Stimulated activated CD8-positive, alpha-beta memory T cell treated with anti-CD3 and anti-CD28 coated beads, Interleukin-2, amount 100 ng/mL, for 48 hours (primary cell): ENCODE measurements around the gene GLP1R.

Experiments used
- DNase-seq, 2 donors: peaks; one replicate each; pipeline ENCODE4 v3.0.0-alpha.2; 2020; ENCODE audit warnings: low read depth in 2 of 2

The GLP1R gene

DNA sequence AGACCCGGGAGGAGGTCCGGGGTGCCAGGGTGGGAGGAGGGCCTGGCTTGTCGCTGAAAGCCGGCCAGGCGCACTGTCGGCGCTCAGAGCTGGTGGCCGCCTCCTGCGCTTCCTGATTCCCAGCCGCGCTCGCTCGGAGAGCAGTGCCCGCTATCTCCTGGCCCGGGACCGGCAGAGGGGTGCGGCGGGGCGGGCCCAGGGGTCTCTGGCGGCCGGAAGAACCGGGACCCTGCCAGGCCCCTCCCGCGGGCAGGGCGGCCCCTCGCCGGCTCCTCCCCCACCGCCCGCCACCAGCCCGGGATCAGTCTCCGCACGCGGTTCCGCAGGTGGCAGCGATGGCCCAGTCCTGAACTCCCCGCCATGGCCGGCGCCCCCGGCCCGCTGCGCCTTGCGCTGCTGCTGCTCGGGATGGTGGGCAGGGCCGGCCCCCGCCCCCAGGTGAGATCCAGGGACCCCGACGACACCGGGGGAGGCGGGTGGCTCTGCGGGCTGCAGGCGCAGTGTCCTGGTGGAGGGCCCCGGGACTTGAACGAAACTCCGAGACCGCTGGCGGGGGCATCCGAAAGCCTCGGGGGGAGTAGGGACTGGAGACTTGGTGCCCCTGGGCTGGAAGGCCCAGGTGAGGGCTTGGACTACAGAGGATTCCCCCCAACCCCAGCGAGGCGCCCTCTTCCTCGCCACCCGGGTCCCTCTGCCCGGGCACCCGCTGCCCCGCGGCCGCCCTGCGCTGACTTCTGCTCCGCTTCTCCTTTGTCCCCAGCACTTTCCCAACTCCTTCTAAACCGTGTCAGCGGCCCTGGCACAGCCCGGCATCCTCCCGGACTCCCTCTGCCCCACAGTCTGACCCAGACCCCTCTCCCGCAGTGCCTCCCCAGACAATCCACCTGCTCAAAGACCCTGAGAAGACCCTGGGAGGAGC lies at the start of gene GLP1R:
Gene GLP1R, plus strand, starts transcription at position 301 of the 919 bp plus-strand sequence. Its CDS starts 60 bp downstream, at position 361.
- no peak for DNase-seq

DNA sequence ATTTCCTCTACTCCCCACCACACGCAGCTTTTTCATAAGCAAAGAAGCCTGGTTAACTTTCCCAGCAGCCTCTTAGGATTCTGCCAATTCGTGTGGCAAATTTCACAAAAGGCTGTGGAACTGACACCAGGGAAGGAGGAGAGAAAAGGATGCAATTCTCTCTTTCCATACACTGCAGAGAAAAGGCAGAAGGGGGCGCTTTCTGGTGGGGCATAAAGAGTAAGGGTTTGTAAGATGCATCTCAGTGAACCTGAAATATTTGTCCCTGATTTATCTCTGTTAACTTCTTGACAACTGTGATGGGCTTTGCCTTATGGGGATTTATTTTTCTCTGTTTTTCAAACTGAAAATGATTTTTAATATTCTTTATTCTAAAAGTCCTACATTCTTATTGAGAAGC lies 45.5 kb upstream of the GLP1R start:
- DNase-seq = no peak

DNA sequence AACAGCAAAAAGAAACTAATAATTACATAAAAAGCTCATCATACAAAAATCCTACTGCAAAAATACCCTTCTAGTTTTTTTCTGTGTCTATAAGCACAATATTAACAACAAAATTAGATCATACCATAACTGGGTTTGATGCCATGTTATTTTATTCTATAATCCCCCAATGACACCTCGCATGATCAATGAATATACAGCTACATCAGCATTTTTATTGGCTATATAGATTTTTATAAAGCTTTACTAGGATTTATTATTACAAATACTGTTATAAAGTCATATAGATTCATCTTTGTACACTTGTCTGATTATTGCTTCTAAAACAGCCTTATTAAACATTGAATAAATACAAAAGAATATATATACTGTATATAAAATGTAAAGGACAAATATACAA lies 45.1 kb upstream of the GLP1R start:
- DNase-seq = no peak

DNA sequence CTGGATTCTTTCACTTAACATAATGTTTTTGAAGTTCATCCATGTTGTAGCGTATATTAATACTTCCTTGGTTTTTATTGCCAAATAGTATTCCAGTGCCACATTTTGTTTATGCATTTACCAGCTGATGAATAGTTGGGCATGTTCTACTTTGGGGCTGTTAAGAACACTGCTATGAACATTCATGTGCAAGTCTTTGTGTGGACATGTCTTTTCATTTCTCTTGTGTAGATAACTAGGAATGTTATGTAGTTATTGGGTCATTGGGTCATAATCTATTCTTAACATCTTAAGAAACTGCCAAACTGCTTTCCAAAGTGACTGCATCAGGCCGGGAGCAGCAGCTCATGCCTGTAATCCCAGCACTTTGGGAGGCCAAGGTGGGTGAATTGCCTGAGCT lies 43.8 kb upstream of the GLP1R start:
- no peak for DNase-seq

DNA sequence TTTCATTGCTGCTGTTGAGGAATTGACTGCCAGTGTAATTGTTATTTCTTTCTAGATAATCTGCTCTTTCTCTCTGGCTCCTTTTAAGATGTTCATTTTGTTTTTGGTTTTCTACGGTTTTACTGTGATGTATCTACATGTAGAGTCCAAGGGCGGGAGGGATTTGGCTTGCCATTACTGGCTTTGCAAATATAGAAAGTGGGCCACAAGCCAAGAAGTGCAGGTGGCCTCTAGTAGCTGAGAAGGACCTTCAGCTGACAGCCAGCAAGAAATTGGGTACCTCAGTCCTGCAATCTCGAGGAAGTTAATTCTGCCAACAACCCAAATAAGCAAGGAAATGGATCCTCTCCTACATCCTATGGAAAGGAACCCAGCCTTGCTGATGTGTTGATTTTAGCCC lies 42.8 kb upstream of the GLP1R start:
- no peak for DNase-seq

DNA sequence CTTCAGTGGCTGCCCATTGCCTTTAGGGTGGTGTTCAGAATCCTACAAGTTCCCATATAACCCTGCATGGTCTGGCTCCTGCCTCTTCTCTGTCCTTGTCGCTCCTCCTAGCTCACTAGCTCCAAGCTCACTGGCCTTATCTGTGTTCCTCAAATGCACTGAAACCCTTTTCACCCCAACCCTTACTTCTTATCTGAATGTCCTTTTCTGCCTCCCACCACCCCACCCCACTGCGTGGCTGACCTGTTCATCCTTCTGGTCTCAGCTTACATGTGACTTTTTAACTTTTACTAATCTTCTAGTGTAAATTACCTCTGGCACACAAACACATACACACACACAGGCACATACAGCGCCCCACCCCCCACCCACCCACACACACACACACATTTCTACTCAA lies 41.0 kb upstream of the GLP1R start:
- no peak for DNase-seq

DNA sequence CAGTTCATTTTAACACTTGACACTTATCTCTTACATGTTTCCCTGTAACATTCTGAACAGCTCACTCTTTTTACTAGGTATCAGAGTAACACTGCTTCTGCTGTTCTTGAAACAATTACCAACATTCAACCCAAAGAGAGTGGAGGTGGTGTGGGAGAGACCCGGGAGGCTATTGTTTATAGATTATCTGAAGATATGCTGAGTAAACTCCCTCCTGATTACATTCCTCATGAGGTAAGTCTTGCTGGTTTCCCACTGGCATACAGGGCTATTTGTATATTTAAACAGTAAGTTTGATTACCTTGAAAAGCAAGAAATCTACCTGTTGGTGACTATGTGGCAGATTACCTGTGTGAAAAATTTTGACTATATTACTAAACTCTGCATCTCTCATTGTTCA lies 39.8 kb upstream of the GLP1R start:
- DNase-seq = no peak

DNA sequence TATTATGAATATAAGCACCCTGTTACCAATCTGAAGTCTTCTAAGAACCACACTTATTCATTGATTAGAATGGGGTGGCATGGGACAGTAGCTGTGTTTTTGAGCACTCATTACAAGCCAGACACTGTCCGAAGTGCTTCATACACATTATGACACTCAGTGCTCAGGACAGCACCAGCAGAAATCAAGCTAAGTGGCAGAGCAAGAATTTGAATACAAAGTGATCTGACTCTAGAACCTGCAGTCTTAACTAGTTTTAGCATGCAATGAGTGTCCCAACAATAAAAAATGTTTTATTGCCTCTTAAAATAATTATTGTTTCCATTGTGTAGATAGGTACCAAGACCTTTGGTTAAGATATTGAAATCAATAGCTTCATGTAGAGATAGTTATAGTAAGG lies 39.1 kb upstream of the GLP1R start:
- no peak for DNase-seq

DNA sequence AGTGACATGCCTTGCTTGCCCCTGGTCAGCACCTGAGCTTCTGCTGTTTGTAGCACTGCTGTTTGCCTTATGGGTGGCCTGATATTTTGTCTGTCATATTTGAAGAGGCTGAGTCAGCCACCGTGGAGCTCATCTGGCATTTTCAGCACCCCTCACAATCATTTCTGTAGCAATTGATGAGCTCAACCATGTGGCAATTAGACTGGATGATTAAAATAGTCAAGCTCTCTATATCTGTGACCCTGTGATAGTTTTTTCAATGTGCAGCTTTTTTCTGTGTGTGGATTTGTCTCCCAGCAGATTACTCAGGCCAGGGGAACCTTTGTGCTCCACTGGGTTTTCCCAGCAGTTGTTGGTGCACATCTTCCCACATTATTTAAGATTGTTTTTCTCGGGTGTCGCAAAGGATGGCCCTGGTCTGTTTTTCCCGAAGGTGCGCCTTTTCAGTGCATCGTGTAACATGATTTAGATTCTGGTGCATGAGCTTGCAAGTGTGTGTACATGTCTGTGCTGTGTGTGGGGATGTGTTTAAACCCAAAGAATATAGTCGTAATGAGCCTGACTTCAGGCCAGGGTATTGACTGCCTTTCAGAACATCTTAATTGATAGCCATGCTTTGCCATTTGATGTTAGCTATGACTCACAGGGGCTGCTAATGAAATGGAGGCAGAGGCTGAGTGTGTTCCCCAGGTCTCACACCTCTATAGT lies 31.6 kb upstream of the GLP1R start:
- DNase-seq = no peak

DNA sequence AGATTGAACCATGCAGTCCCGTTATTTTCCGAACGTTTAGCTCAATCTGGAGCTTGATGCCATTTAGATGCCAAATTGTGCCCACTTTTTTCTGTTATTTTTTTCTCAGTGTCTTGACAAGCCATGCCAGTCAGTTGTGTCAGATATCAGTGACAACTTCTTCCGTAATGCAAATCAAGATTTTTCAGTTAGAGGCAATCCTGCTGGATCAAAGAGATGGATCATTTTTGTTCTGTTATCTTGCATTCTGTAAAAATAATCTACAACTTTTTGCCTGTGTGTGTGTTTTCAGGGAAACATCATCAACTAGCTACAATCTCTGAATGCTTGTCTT lies 31.1 kb upstream of the GLP1R start:
- no peak for DNase-seq

DNA sequence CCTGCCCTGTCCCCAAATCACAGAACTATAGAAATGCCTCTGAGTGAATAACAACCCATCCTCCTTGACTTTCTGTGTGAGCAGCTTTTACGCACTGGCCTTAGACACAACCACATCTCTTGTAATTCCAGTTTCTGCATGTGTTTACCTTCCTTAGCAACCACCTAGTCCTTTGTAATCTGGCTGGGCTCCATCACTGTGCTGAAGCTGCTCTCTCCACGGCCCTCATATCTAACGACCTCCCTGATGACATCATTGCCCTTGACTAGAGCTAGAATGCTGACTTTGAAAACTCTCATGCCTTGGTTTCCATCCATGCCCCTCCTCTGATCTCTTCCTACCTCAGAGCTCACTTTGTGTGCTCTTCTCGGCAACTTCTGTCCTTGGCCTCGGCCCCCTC lies 30.5 kb upstream of the GLP1R start:
- no peak for DNase-seq

DNA sequence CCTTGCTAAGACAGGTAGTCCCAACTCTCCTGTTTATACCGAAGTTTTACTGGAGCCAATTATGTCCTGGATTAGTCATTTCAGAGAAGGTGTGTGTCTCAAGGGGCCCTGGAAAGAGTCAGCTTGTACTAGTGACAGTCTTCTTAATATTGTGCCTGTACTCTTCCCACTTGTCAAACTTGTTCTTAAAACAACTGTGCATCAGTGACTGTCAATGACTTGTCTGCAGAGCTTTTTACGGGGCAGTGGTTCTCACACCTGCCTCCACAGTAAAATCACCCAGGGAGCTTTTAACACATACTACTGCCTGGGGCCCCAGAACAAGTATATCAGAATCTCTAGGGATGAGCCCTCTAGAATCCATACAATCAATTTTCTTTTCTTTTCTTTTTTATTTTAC lies 28.4 kb upstream of the GLP1R start:
- DNase-seq = no peak

DNA sequence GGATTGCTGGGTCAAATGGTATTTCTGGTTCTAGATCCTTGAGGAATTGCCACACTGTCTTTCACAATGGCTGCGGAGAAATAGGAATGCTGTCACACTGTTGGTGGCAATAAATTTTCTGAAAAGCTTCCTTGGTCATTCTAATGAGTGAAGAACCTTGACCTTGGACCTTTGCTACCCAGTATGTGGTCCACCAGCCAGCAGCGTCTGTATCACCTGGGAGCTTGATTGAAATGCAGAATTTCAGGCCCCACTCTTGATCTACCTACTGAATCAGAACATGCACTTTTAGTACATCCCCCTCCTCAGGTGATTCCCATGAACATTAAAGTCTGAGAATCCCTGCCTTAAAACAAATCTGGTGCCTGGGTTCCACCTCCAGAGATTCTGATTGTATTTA lies 27.5 kb upstream of the GLP1R start:
- DNase-seq = no peak

DNA sequence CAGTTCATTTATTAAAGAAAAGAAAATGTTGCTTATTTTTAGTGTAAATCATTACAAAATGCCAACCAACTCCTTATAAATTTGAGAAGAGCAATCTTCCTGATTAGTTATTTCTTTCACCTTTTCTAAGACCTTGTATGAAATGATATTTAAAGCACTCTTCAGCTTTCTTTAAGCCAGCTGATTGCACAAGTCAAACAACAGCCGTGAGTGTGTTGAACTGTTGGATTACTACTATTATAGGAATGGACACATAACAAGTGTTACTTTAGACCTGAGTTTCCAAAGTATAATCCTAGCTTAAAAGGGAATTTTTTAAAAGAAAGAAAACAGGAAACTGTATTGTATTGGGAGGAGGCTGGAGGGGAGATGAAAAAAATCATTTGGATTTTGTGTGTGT lies 26.8 kb upstream of the GLP1R start:
- no peak for DNase-seq

DNA sequence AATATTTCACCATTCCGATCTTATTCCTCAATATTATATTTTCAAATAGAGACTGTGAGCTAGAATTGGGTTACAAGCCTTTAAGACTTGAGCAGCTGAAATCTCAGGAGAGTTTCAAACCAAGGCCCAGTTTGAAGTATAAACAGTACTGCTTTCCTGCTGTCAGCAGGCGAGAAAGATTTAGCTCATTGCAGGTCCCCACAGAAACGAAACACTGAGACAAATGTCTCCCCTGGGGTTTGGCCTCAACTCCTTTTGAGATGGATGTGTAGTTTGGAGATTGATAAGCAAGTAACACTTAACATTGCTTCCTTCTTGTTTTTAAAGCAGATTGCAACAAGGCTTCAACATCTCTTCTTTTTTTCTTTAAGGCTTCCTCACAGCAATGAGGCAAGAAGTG lies 22.4 kb upstream of the GLP1R start:
- no peak for DNase-seq

DNA sequence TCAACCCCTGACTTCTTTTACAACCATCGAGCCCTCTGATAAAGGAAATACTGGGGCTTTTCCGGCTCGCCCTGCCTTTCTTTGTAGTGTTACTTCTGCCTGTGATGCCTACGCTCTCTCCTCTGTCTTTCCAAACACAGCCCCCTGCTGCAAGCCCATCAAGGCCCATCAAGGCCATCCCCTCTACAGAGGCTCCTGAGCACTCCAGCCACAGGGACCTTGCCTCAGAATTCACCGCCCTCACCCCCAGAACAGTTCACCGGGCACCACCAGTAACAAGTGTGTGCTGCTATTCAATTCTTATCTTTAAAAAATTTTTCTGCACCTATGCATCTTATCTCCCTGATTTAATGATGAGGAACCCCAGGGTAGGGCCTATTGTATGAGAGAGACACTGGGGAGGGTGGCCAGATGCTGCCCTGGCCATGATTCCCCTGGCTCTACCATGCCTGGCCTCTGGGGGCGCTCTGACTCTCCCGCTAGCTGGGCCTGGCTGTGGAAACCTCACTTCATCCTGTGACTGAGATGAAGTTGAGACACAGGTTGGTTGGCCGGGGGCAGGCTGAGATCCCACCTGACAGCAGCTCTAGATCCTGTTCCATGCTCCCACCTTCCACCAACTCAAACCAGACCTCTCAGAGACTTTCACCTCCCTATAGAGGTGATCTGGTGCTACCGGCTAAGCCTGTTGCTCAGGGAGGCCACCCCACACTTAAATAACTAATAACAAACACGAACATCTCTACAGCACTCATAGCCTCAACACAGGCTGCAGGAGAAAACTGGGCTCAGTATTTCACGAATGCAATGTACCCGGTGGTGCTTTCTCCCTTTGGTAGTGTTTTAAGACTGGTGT lies 19.2 kb upstream of the GLP1R start:
- peak; percentile 51 to 52 for DNase-seq

DNA sequence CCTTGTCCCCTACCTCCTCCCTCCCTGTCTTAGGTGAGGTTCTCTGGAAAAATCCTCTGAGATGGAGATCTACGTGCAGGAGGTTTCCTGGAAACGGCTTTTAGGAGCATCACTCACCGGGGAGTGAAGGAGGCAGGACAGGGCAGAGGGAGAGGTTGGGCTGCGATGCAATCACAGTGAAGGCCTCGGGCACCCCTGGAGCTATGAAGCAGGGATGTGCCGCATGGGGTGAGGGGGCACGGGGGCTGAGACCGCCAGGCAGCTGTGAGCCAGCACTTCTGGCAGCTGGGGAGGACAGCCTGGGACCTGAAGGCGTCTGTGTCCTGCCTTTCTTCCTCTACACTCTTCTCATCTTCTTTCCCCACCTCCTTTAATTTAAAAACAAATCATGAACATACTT lies 12.9 kb upstream of the GLP1R start:
- DNase-seq = no peak

DNA sequence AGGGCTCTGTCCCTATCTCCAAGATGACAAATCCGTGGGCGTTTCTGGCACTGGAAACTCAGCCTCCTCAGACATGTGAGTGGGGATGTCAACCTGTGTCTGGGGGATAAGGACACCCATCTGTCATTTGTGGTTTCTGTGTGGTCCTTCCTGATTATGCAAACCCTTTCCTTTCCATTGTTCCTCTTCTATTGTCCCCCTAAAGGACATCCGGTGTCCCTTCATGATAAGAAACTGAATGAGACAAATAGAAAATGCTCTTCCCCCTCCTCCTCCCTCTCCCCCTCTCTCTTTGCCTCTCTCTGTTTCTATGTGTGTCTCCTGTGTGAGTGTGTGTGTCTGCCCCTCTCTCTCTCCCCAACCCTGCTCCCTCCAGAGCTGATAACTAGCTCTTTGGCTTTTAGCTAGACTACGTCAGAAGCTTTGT lies 11.5 kb upstream of the GLP1R start:
- DNase-seq = no peak

DNA sequence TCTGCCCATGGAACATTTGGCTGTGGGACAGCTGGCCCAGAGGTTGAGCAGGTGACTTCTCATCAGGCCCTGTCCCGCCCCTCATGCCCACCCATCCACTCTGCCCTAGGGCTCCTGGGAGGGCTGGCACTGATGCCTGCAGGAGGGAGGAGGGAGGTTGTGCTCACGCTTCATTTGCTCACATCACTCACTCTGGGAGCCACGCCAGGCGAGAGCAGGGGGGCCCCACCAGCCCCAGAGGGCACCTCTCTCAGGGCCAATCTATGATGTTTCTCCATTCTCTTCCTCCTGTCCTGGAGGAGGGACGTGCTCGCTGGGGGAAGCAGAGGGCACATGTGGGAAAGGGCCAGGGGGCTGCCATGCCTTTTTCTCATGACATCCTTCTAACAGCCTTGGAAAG lies 10.9 kb upstream of the GLP1R start:
- DNase-seq = no peak

DNA sequence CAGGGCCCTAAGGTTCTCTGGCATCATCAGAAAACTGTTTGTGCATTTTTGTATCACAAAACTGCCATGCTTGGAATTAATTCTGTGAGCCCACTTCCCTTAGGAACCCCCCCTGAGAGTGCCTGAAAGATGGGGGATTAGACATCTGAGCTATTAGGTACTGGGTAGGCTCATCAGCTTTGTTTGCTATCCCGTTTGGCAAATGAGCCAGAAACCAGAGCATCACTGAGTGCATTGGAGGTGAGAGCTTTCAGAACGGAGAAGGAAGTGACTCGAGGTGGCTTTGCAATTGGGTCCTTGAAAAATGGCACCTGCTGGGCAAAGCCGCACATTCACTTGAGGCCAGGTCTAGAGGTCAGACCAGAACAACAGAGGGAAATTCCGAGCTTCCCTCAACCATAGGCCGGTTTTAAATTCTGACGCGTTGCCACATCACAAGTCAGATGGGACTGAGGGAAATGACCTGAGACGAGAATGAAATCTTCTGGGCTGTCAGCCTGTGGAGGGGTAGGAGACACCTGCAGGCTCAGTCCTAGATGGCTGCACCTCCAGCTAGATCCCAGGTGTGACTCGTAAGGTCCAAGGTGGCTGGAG lies 8.4 kb upstream of the GLP1R start:
- DNase-seq = no peak

DNA sequence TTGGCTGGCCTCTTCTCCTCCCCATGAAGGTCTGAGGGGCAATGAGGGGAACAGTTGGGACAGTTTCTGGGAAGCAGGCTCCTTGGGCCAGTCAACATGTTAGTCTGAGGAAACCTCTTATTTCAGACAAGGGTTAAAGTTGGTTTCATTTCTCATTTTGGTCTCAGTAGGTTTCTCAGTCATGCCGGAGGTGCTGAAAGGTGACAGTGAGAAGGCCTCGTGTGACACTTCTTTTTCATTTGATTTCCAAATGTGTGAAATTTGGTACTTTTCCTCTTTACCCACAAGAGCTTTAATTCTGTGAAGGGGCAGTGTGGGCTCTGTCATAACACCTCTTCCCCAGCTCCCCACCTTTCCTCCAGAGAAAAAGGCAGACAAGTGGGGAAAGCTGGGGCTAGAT lies 7.5 kb upstream of the GLP1R start:
- no peak for DNase-seq

DNA sequence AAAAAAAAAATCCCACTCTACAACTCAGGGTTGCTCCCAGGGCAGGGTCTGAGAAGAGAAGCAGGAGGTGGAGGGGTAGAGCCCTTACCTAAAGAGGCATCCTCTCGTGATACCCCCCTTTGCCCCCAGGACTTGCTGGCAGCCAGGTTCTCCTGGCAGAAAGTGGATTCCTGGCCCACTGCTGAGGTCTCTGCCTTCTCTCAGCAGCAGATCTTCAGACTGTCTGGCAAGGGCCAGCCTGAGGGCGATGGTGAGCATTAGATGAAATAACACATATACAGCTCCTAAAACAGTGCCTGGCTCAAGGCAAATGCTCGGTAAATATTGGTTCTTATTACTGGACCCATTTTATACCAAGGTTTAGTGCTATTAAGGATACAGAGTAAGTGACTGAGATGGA lies 4.8 kb upstream of the GLP1R start:
- no peak for DNase-seq
